Effector CD4-positive, alpha-beta T cell (primary cell): ENCODE measurements around the gene SEC24D.
"Not testable (repeated sequence)": the region's sequence is repeated elsewhere in the genome, so short reads cannot be mapped to it uniquely, and the experiment has no call there.

ENCODE experiments used
- DNase-seq: peaks from one replicate; pipeline ENCODE4 v3.0.0-alpha.2; 2020

Gene SEC24D

GRCh38 chr4:118807659-118808058 is 28.3 kb downstream of the SEC24D start:
- DNase-seq: no peak

- no peak for DNase-seq
These were observed 32.7 kb downstream of the SEC24D start for GRCh38 chr4:118803253-118803652.

GRCh38 chr4:118801895-118802575 is 33.9 kb downstream of the SEC24D start:
- no peak for DNase-seq

- no peak for DNase-seq
These were observed 36.5 kb downstream of the SEC24D start for GRCh38 chr4:118799231-118799942.

GRCh38 chr4:118798658-118799057 is 37.3 kb downstream of the SEC24D start:
- no peak for DNase-seq

- DNase-seq: no peak
These were observed 38.3 kb downstream of the SEC24D start for GRCh38 chr4:118797558-118798142.

GRCh38 chr4:118791690-118792446 is 44.1 kb downstream of the SEC24D start:
- not testable (repeated sequence) for DNase-seq

- DNase-seq: no peak
These were observed 45.4 kb downstream of the SEC24D start for GRCh38 chr4:118790544-118790943.

- no peak for DNase-seq
These were observed 47.0 kb downstream of the SEC24D start for GRCh38 chr4:118788911-118789310.

GRCh38 chr4:118787844-118788380 is 48.0 kb downstream of the SEC24D start:
- no peak for DNase-seq

- no peak for DNase-seq
These were observed 51.1 kb downstream of the SEC24D start for GRCh38 chr4:118784776-118785175.

- DNase-seq: no peak
These were observed 52.0 kb downstream of the SEC24D start for GRCh38 chr4:118783887-118784286.

GRCh38 chr4:118782886-118783285 is 53.0 kb downstream of the SEC24D start:
- not testable (repeated sequence) for DNase-seq

- not testable (repeated sequence) for DNase-seq
These were observed 58.3 kb downstream of the SEC24D start for GRCh38 chr4:118777649-118778048.

- DNase-seq: not testable (repeated sequence)
These were observed 58.8 kb downstream of the SEC24D start for GRCh38 chr4:118776955-118777640.

- no peak for DNase-seq
These were observed 59.6 kb downstream of the SEC24D start for GRCh38 chr4:118776157-118776954.

- no peak for DNase-seq
These were observed 60.5 kb downstream of the SEC24D start for GRCh38 chr4:118775405-118775804.

- DNase-seq: no peak
These were observed 60.9 kb downstream of the SEC24D start for GRCh38 chr4:118774989-118775388.

- no peak for DNase-seq
These were observed 61.6 kb downstream of the SEC24D start for GRCh38 chr4:118774321-118774720.

- no peak for DNase-seq
These were observed 62.5 kb downstream of the SEC24D start for GRCh38 chr4:118773429-118773792.

GRCh38 chr4:118772767-118773428 is 63.0 kb downstream of the SEC24D start:
- DNase-seq: no peak
